Measurements from ENCODE around the gene KSR2. TPM values are rescaled to one million over a fixed set of nuclear protein-coding genes. Genes with fewer than 3 reads are reported as not detected.

The KSR2 gene
- total and polyA plus RNA-seq, 2 experiments from 2014 or later: under 0.01 to 0.02 TPM

- no peaks in the 10 kb centered on the region for H3K4me1 ChIP-seq (ENCODE audit: low read depth)
- DNase-seq (ENCODE audit: low read depth in 1 of 2, low spot score in 1 of 2): no peak
- H3K27me3 ChIP-seq: no peaks in the 10 kb centered on the region
- no peak for TF ChIP-seq CTCF (IDR thresholded peaks at IDR 0.05; ENCODE audit: low read depth, low read length)
- no peaks in the 10 kb centered on the region for H3K36me3 ChIP-seq
- no peak overlapping the region for H3K27ac ChIP-seq
- no peak overlapping the region for H3K4me3 ChIP-seq
- H3K9me3 ChIP-seq (ENCODE audit: low read depth): no peaks in the 10 kb centered on the region
Observed at GRCh38 chr12:117567644-117568216, 401.1 kb downstream of the KSR2 start.

GRCh38 chr12:117564881-117565280, 403.9 kb downstream of the KSR2 start:
- Histone ChIP-seq H3K27me3 (no peaks in the 10 kb centered on the region), H3K4me1 (ENCODE audit: low read depth) (no peaks in the 10 kb centered on the region), H3K9me3 (ENCODE audit: low read depth) (no peaks in the 10 kb centered on the region), H3K27ac (no peak overlapping the region), H3K4me3 (no peak overlapping the region), H3K36me3 (no peaks in the 10 kb centered on the region)
- no peak for TF ChIP-seq CTCF (IDR thresholded peaks at IDR 0.05; ENCODE audit: low read depth, low read length)
- no peak for DNase-seq (ENCODE audit: low read depth in 1 of 2, low spot score in 1 of 2)

GRCh38 chr12:117563706-117564105, 405.1 kb downstream of the KSR2 start:
- Histone ChIP-seq H3K27ac (no peak overlapping the region), H3K9me3 (ENCODE audit: low read depth) (no peaks in the 10 kb centered on the region), H3K36me3 (no peaks in the 10 kb centered on the region), H3K4me1 (ENCODE audit: low read depth) (no peaks in the 10 kb centered on the region), H3K4me3 (no peak overlapping the region), H3K27me3 (no peaks in the 10 kb centered on the region)
- DNase-seq (ENCODE audit: low read depth in 1 of 2, low spot score in 1 of 2): no peak
- TF ChIP-seq CTCF (IDR thresholded peaks at IDR 0.05; ENCODE audit: low read depth, low read length): no peak

GRCh38 chr12:117563007-117563406, 405.8 kb downstream of the KSR2 start:
- no peaks in the 10 kb centered on the region for H3K36me3 ChIP-seq
- H3K27me3 ChIP-seq: no peaks in the 10 kb centered on the region
- H3K4me1 ChIP-seq (ENCODE audit: low read depth): no peaks in the 10 kb centered on the region
- H3K27ac ChIP-seq: no peak overlapping the region
- peak in 1 of 2 donors; percentile 46 for DNase-seq (ENCODE audit: low read depth in 1 of 2, low spot score in 1 of 2)
- TF ChIP-seq CTCF (IDR thresholded peaks at IDR 0.05; ENCODE audit: low read depth, low read length): no peak
- H3K9me3 ChIP-seq (ENCODE audit: low read depth): no peaks in the 10 kb centered on the region
- no peak overlapping the region for H3K4me3 ChIP-seq

- DNase-seq (ENCODE audit: low read depth in 1 of 2, low spot score in 1 of 2): no peak
- H3K4me1 ChIP-seq (ENCODE audit: low read depth): no peaks in the 10 kb centered on the region
- no peak overlapping the region for H3K27ac ChIP-seq
- no peak for TF ChIP-seq CTCF (IDR thresholded peaks at IDR 0.05; ENCODE audit: low read depth, low read length)
- no peaks in the 10 kb centered on the region for H3K27me3 ChIP-seq
- no peaks in the 10 kb centered on the region for H3K9me3 ChIP-seq (ENCODE audit: low read depth)
- H3K4me3 ChIP-seq: no peak overlapping the region
- H3K36me3 ChIP-seq: no peaks in the 10 kb centered on the region
Observed at GRCh38 chr12:117561990-117562389, 406.8 kb downstream of the KSR2 start.
